ENCODE data around the gene PSME3.

PSME3 gene

GRCh38 chr17:42818379-42818778 lies 14.8 kb upstream of the PSME3 start:
- no peak for DNase-seq

- peak; percentile 30 for DNase-seq
Measured at GRCh38 chr17:42819939-42820535, 13.2 kb upstream of the PSME3 start.

- no peak for DNase-seq
Measured at GRCh38 chr17:42821176-42821575, 12.0 kb upstream of the PSME3 start.

GRCh38 chr17:42827472-42827871 lies 5.7 kb upstream of the PSME3 start:
- DNase-seq = no peak

- DNase-seq = no peak
Measured at GRCh38 chr17:42830971-42831370, 2.2 kb upstream of the PSME3 start.

GRCh38 chr17:42832213-42832933 lies 824 bp upstream of the PSME3 start:
- DNase-seq = no peak

GRCh38 chr17:42833767-42834422 lies 698 bp downstream of the PSME3 start:
- no peak for DNase-seq

GRCh38 chr17:42835732-42836131 lies 2.5 kb downstream of the PSME3 start:
- DNase-seq = no peak

GRCh38 chr17:42841975-42842685 lies 8.9 kb downstream of the PSME3 start:
- no peak for DNase-seq

GRCh38 chr17:42843358-42843934 lies 10.2 kb downstream of the PSME3 start:
- no peak for DNase-seq

GRCh38 chr17:42844271-42844670 lies 11.1 kb downstream of the PSME3 start, which contains the start of gene AOC2:
TSS of gene AOC2 (plus strand) at chr17:42844580. CDS start at chr17:42844627, 47 bp downstream.
- DNase-seq = no peak

GRCh38 chr17:42844761-42845555 lies 11.8 kb downstream of the PSME3 start:
- DNase-seq = no peak

- DNase-seq = no peak
Measured at GRCh38 chr17:42845556-42845917, 12.3 kb downstream of the PSME3 start.

- no peak for DNase-seq
Measured at GRCh38 chr17:42845918-42846593, 12.9 kb downstream of the PSME3 start.

- DNase-seq = no peak
Measured at GRCh38 chr17:42846594-42847280, 13.5 kb downstream of the PSME3 start.

- DNase-seq = no peak
Measured at GRCh38 chr17:42848093-42848492, 14.9 kb downstream of the PSME3 start.

GRCh38 chr17:42849031-42849430 lies 15.8 kb downstream of the PSME3 start:
- DNase-seq = no peak

GRCh38 chr17:42849451-42850181 lies 16.4 kb downstream of the PSME3 start:
- DNase-seq = no peak

- DNase-seq = no peak
Measured at GRCh38 chr17:42850954-42851353, 17.8 kb downstream of the PSME3 start, which contains the start of gene AOC3. TSS of gene AOC3 (plus strand) at chr17:42851199. CDS start at chr17:42851344, 145 bp downstream.

Data from GF-D8 (cell line).